HCT116 (cell line): ENCODE data around the gene TSPEAR. TPM values are rescaled to one million over a fixed set of nuclear protein-coding genes. Genes with fewer than 3 reads are reported as not detected.

Source experiments
- ATAC-seq: fragments of 200-7000 bp; cut with Tn5 transposase; 2 replicates; pipeline ENCODE4 v1.9.1; 2020; ENCODE audit warnings: mild to moderate bottlenecking, moderate library complexity
- BruUV-seq: library from RNA; stranded (reverse); fragments of 400-500 nt; replicated peaks from 2 replicates; lab custom pipeline; 2021; lab: Mats Ljungman, UMichigan
- CTCF ChIA-PET: fragments of 300-600 bp; sonication (Branson Sonifier 250); formaldehyde crosslinking; loops from one replicate; lab custom pipeline; 2021; ENCODE audit warnings: antibody characterized with exemption; lab: Charles Lee
- POLR2A ChIA-PET: fragments of 300-600, 350-600 bp; sonication (Branson Sonifier 250); formaldehyde crosslinking; loops from one replicate; lab custom pipeline; 2021; ENCODE audit warnings: antibody characterized with exemption; lab: Charles Lee
- RAD21 ChIA-PET, 2 experiments: fragments of 300-600 bp; sonication (Branson Sonifier 250); formaldehyde crosslinking; loops; one replicate each; lab custom pipeline; 2023; ENCODE audit warnings: low total read pairs in 2 of 2; ENCODE audit not compliant: uncharacterized antibody in 2 of 2, unreplicated experiment in 2 of 2, low non-redundant PET in 1 of 2; lab: Charles Lee
- DNase-seq: peaks from one replicate; pipeline ENCODE4 v3.0.0-alpha.2; 2010; ENCODE audit warnings: low read depth, low spot score
- H2AFZ ChIP-seq: fragments of 200-600 bp; shearing (Covaris generic), sonication (generic); 2 replicates; pipeline ENCODE4 v1.6.1; 2017; ENCODE audit warnings: low read depth, mixed run types, mixed read lengths, antibody characterized with exemption, low read length; ENCODE audit not compliant: poor library complexity, severe bottlenecking
- H3K27ac ChIP-seq: 2 replicates; pipeline ENCODE4 v1.5.1; 2012; ENCODE audit warnings: low read depth, low read length
- H3K27me3 ChIP-seq: fragments of 200-600 bp; sonication (generic); 2 replicates; pipeline ENCODE4 v1.6.1; 2016; ENCODE audit warnings: mixed run types, low read length, mixed read lengths; ENCODE audit not compliant: insufficient read depth
- H3K36me3 ChIP-seq, 2 experiments: fragments of 200-500 bp in 1 of 2; fragments of 200-600 bp in 1 of 2; sonication (Bioruptor generic) in 1 of 2; sonication (generic) in 1 of 2; 2 replicates each; pipeline versions ENCODE4 v1.5.1 to v1.6.1; 2014 to 2016; ENCODE audit warnings: low read length in 2 of 2, inconsistent platforms in 1 of 2, mixed read lengths in 1 of 2, mixed run types in 1 of 2; ENCODE audit not compliant: insufficient read depth in 2 of 2, control insufficient read depth in 1 of 2
- H3K4me1 ChIP-seq, 2 experiments: fragments of 200-600 bp in 1 of 2; sonication (generic) in 1 of 2; 2 replicates each; pipeline versions ENCODE4 v1.5.1 to v1.6.1; 2012 to 2017; ENCODE audit warnings: low read length in 2 of 2, inconsistent platforms in 1 of 2, mild to moderate bottlenecking in 1 of 2, mixed read lengths in 1 of 2, mixed run types in 1 of 2, moderate library complexity in 1 of 2; ENCODE audit not compliant: insufficient read depth in 2 of 2, control insufficient read depth in 1 of 2
- H3K4me2 ChIP-seq: fragments of 200-600 bp; sonication (generic); 2 replicates; pipeline ENCODE4 v1.6.1; 2017; ENCODE audit warnings: mixed run types, low read length, mixed read lengths
- H3K4me3 ChIP-seq, 2 experiments: fragments of 200-600 bp in 1 of 2; sonication (generic) in 1 of 2; replicated peaks in 1 of 2; 2 replicates each; pipeline ENCODE4 v1.5.1; 2011 to 2016; ENCODE audit warnings: low read length in 2 of 2, control low read depth in 1 of 2, low read depth in 1 of 2, mild to moderate bottlenecking in 1 of 2, mixed read lengths in 1 of 2, mixed run types in 1 of 2
- H3K79me2 ChIP-seq: fragments of 200-600 bp; sonication (generic); 2 replicates; pipeline ENCODE4 v1.6.1; 2017; ENCODE audit warnings: mild to moderate bottlenecking, mixed run types, low read length, moderate library complexity, mixed read lengths; ENCODE audit not compliant: insufficient read depth
- H3K9ac ChIP-seq: fragments of 200-600 bp; sonication (generic); 2 replicates; pipeline ENCODE4 v1.6.1; 2016; ENCODE audit warnings: low read length, mixed read lengths
- H3K9me2 ChIP-seq: fragments of 200-600 bp; sonication (generic), shearing (Covaris generic); 2 replicates; pipeline ENCODE4 v1.6.1; 2017; ENCODE audit warnings: mixed run types, mild to moderate bottlenecking, moderate library complexity; ENCODE audit not compliant: insufficient read depth
- H3K9me3 ChIP-seq, 2 experiments: fragments of 200-500 bp in 1 of 2; fragments of 200-600 bp in 1 of 2; sonication (Bioruptor generic) in 1 of 2; sonication (generic) in 1 of 2; 2 replicates each; pipeline ENCODE4 v1.6.1; 2014 to 2017; ENCODE audit warnings: low read length in 2 of 2, mixed read lengths in 2 of 2, inconsistent platforms in 1 of 2, low read depth in 1 of 2, mild to moderate bottlenecking in 1 of 2, mixed run types in 1 of 2, moderate library complexity in 1 of 2; ENCODE audit not compliant: control insufficient read depth in 1 of 2, insufficient read depth in 1 of 2
- H4K20me1 ChIP-seq: fragments of 200-600 bp; sonication (generic), shearing (Covaris generic); 2 replicates; pipeline ENCODE4 v1.6.1; 2017; ENCODE audit warnings: mixed run types, mild to moderate bottlenecking, moderate library complexity; ENCODE audit not compliant: insufficient read depth
- ATF3 ChIP-seq: IDR thresholded peaks from 2 replicates; pipeline ENCODE4 v1.6.1; 2012
- CBX3 ChIP-seq: IDR thresholded peaks from 2 replicates; pipeline ENCODE4 v1.6.1; 2012; ENCODE audit warnings: low read depth
- CEBPB ChIP-seq: IDR thresholded peaks from 2 replicates; pipeline ENCODE4 v1.6.1; 2012; ENCODE audit warnings: low read depth
- CTCF ChIP-seq, 3 experiments: fragments of 200-600 bp in 1 of 3; sonication (generic) in 1 of 3; IDR thresholded peaks in 2 of 3; conservative IDR thresholded peaks in 1 of 3; 2 replicates each; pipeline ENCODE4 v1.5.1; 2012 to 2017; ENCODE audit warnings: low read depth in 2 of 3, low read length in 2 of 3, antibody characterized with exemption in 1 of 3, borderline replicate concordance in 1 of 3, control low read depth in 1 of 3, mild to moderate bottlenecking in 1 of 3, mixed read lengths in 1 of 3, mixed run types in 1 of 3, moderate library complexity in 1 of 3; ENCODE audit not compliant: insufficient read depth in 1 of 3
- EGR1 ChIP-seq: IDR thresholded peaks from 2 replicates; pipeline ENCODE4 v1.6.1; 2012; ENCODE audit warnings: low read depth
- ELF1 ChIP-seq: IDR thresholded peaks from 2 replicates; pipeline ENCODE4 v1.6.1; 2012; ENCODE audit warnings: low read depth, borderline replicate concordance
- EZH2phosphoT487 ChIP-seq: fragments of 200-600 bp; IDR thresholded peaks from 2 replicates; pipeline ENCODE4 v1.6.1; 2018; ENCODE audit warnings: antibody characterized with exemption, borderline replicate concordance
- FOSL1 ChIP-seq: IDR thresholded peaks from 2 replicates; pipeline ENCODE4 v1.6.1; 2012; ENCODE audit warnings: low read depth
- JUND ChIP-seq: IDR thresholded peaks from 2 replicates; pipeline ENCODE4 v1.6.1; 2012
- POLR2A ChIP-seq: IDR thresholded peaks from 2 replicates; pipeline ENCODE4 v1.7.0; 2011; ENCODE audit warnings: borderline replicate concordance; ENCODE audit not compliant: insufficient read depth, insufficient read length; ENCODE audit errors: extremely low read depth
- RAD21 ChIP-seq: IDR thresholded peaks from 2 replicates; pipeline ENCODE4 v1.6.1; 2012; ENCODE audit warnings: low read depth, mild to moderate bottlenecking
- SIN3A ChIP-seq: IDR thresholded peaks from 2 replicates; pipeline ENCODE4 v1.6.1; 2012; ENCODE audit warnings: low read depth
- SP1 ChIP-seq: IDR thresholded peaks from 2 replicates; pipeline ENCODE4 v1.6.1; 2012; ENCODE audit warnings: low read depth
- SRF ChIP-seq: IDR thresholded peaks from 2 replicates; pipeline ENCODE4 v1.6.1; 2012; ENCODE audit warnings: low read depth
- TCF7L2 ChIP-seq: IDR thresholded peaks from 2 replicates; pipeline ENCODE4 v1.7.0; 2011; ENCODE audit warnings: borderline replicate concordance, inconsistent platforms; ENCODE audit not compliant: insufficient read depth, insufficient read length; ENCODE audit errors: extremely low read depth
- YY1 ChIP-seq: IDR thresholded peaks from 2 replicates; pipeline ENCODE4 v1.6.1; 2011; ENCODE audit warnings: low read length, low read depth, moderate library complexity, mild to moderate bottlenecking; ENCODE audit not compliant: insufficient replicate concordance; ENCODE audit errors: extremely low read depth
- ZBTB33 ChIP-seq: IDR thresholded peaks from 2 replicates; pipeline ENCODE4 v1.6.1; 2011; ENCODE audit warnings: mild to moderate bottlenecking, low read length, moderate library complexity; ENCODE audit not compliant: insufficient replicate concordance; ENCODE audit errors: extremely low read depth
- ZFX ChIP-seq: fragments of 450-650 bp; IDR thresholded peaks from 2 replicates; pipeline ENCODE4 v1.6.1; 2017
- ZNF274 ChIP-seq: fragments of 200-500 bp; sonication (Bioruptor generic); IDR thresholded peaks from 2 replicates; pipeline ENCODE4 v1.6.1; 2014; ENCODE audit warnings: mild to moderate bottlenecking, low read depth, low read length, inconsistent platforms
- intact Hi-C: fragments of 100-400 bp; cut with micrococcal nuclease; formaldehyde crosslinking; loops from 2 replicates; pipeline ENCODE4 v1.10.0; 2022
- total RNA-seq: library from RNA; stranded (reverse); gene quantifications from one replicate; pipeline ENCODE4 v1.2.1, GENCODE V29; 2021; ENCODE audit not compliant: unreplicated experiment

The TSPEAR gene
- total RNA-seq, 1 experiment from 2014 or later, result not detected

GRCh38 chr21:44564099-44564498 lies 147.3 kb downstream of the TSPEAR start:
- Histone ChIP-seq H3K9ac (no peak overlapping the region), H3K4me1 (no peaks in the 10 kb centered on the region), H3K36me3 (no peaks in the 10 kb centered on the region), H3K9me2 (no peaks in the 10 kb centered on the region), H3K4me3 (no peak overlapping the region), H3K9me3 (no peaks in the 10 kb centered on the region), H3K4me2 (no peak overlapping the region), H4K20me1 (no peaks in the 10 kb centered on the region), H3K27ac (no peak overlapping the region), H2AFZ (no peak overlapping the region), H3K79me2 (no peaks in the 10 kb centered on the region), H3K27me3 (no peaks in the 10 kb centered on the region; the same call in 1 of the 2 replicates)
- ChIA-PET RAD21 (no interaction called here), POLR2A (no interaction called here), CTCF (no interaction called here)
- BruUV-seq, result no TSS peak
- DNase-seq (no peak), ATAC-seq (no peak)
- intact Hi-C loops, result loop anchor here (10.0 kb wide), 1 partner anchor 111 kb away; no protein-coding TSS in a partner anchor
- TF ChIP-seq ZBTB33 (no peak), JUND (no peak), ZNF274 (no peak), FOSL1 (no peak), YY1 (no peak), ELF1 (no peak), SP1 (no peak), TCF7L2 (no peak), POLR2A (no peak), RAD21 (no peak), SRF (no peak), ATF3 (no peak), CBX3 (no peak), EZH2phosphoT487 (no peak), CEBPB (no peak), CTCF (IDR thresholded peaks at IDR 0.05 in 2 of 3, conservative IDR thresholded peaks at IDR 0.05 in 1 of 3; ENCODE audit: borderline replicate concordance in 1 of 3, insufficient read depth in 1 of 3, low read depth in 2 of 3, low read length in 2 of 3) (no peak), EGR1 (no peak), SIN3A (no peak), ZFX (no peak)
